H1 (cell line): ENCODE results near the gene CTIF. TPM values are rescaled to one million over a fixed set of nuclear protein-coding genes. Genes with fewer than 3 reads are reported as not detected.

Experiments used
- BACH1 ChIP-seq: IDR thresholded peaks from 2 replicates; pipeline ENCODE4 v1.6.1; 2012; ENCODE audit warnings: low read length, improper control_type of control experiment
- EGR1 ChIP-seq: IDR thresholded peaks from 2 replicates; pipeline ENCODE4 v1.6.1; 2011; ENCODE audit warnings: low read depth, low read length, borderline replicate concordance
- MAFK ChIP-seq: IDR thresholded peaks from 2 replicates; pipeline ENCODE4 v1.6.1; 2012; ENCODE audit warnings: low read depth, mild to moderate bottlenecking, improper control_type of control experiment, low read length
- POU5F1 ChIP-seq: IDR thresholded peaks from 2 replicates; pipeline ENCODE4 v1.6.1; 2011; ENCODE audit warnings: low read depth, mild to moderate bottlenecking, low read length, moderate library complexity
- RAD21 ChIP-seq, 2 experiments: IDR thresholded peaks in 1 of 2; conservative IDR thresholded peaks in 1 of 2; 2 replicates each; pipeline ENCODE4 v1.6.1; 2011; ENCODE audit warnings: low read depth in 2 of 2, low read length in 2 of 2, improper control_type of control experiment in 1 of 2, inconsistent platforms in 1 of 2, mild to moderate bottlenecking in 1 of 2, moderate library complexity in 1 of 2
- RBBP5 ChIP-seq: IDR thresholded peaks from 2 replicates; pipeline ENCODE4 v1.7.1; 2012; ENCODE audit warnings: low read depth, mild to moderate bottlenecking, inconsistent platforms, low read length, moderate library complexity, borderline replicate concordance
- SIRT6 ChIP-seq: IDR thresholded peaks from one replicate; pipeline ENCODE4 v1.7.1; 2012; ENCODE audit warnings: low read length, inconsistent platforms
- USF2 ChIP-seq: IDR thresholded peaks from 2 replicates; pipeline ENCODE4 v1.6.1; 2011; ENCODE audit warnings: low read length, improper control_type of control experiment
- polyA plus RNA-seq, 7 experiments: library from polyadenylated mRNA; depleted of rRNA in 3 of 7; stranded (reverse) in 5 of 7; unstranded in 2 of 7; fragments of >200 nt in 5 of 7; fragments of 200-250 nt in 2 of 7; gene quantifications; 1 replicate in 5 of 7; 2 replicates in 1 of 7; 4 replicates in 1 of 7; pipeline versions ENCODE4 v1.2.1 to v1.2.3, GENCODE V29; 2011 to 2013; ENCODE audit warnings: missing spikeins in 2 of 7, mixed read lengths in 2 of 7
- total RNA-seq: library from RNA; stranded (reverse); fragmentation: NEBNext Ultra II Directional; extraction: Animal tissue kit (Norgen Biotek cat#: 25700); gene quantifications from 2 replicates; pipeline ENCODE4 v1.2.1, GENCODE V29; 2021
- TF ChIP-seq, protein P1 (sequence below): IDR thresholded peaks from 2 replicates; pipeline ENCODE4 v1.6.1; 2012; ENCODE audit warnings: inconsistent platforms

The CTIF gene
- total and polyA plus RNA-seq, 2 of the 8 experiments (the other 6 are each of a cell fraction or from before 2014, with no cell fraction given): 9.0 to 17.8 TPM

DNA sequence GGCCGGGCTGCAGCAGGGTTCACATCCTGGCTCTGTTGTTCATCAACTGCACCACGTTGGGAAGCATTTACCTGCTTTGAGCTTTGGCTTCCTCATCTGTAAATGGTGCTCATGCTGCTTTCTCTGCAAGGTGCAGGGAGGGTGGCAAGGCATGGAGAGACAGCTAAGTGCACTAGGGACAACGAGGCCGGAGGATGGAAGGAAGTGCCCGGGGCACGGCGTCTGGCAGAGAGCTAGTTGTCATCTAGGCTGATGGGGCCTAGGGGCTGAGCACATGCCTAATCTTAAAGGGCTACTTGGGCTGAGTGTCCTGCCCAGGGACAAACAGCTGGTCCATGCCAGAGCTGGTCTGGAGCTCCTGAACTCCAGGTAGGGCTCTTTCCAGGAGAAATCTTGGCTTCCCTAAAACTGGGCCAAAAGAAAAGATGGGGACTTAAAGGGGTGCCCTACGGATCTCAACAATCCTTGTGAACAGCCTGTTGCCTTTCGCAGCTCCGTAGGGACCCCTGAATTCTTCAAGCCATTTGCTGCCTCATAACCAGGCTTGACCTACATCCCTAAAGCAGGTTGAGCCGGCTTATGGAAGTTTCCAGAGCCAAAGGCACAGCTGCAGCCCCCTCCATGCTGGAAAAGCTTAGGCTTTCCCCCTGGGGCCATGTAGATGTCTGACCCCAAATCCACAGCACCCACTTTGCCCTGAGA lies 281.1 kb downstream of the CTIF start (continued):
- TF ChIP-seq RAD21 (IDR thresholded peaks at IDR 0.05 in 1 of 2, conservative IDR thresholded peaks at IDR 0.05 in 1 of 2; ENCODE audit: low read depth in 2 of 2, low read length in 2 of 2): no peak
- no peak for TF ChIP-seq EGR1
- TF ChIP-seq USF2: no peak
- TF ChIP-seq POU5F1: no peak
- TF ChIP-seq RBBP5: no peak
- TF ChIP-seq SIRT6: no peak
- no peak for TF ChIP-seq MAFK
- TF ChIP-seq, protein P1, sequence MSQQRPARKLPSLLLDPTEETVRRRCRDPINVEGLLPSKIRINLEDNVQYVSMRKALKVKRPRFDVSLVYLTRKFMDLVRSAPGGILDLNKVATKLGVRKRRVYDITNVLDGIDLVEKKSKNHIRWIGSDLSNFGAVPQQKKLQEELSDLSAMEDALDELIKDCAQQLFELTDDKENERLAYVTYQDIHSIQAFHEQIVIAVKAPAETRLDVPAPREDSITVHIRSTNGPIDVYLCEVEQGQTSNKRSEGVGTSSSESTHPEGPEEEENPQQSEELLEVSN: no peak
- no peak for TF ChIP-seq BACH1
